ENCODE results near the gene HINT3. TPM values are rescaled to one million over a fixed set of nuclear protein-coding genes. Genes with fewer than 3 reads are reported as not detected.

Gene HINT3
- total and polyA plus RNA-seq, 2 of the 13 experiments (the other 11 are each of a cell fraction or from before 2014, with no cell fraction given) = 3.1 to 22.8 TPM

DNA sequence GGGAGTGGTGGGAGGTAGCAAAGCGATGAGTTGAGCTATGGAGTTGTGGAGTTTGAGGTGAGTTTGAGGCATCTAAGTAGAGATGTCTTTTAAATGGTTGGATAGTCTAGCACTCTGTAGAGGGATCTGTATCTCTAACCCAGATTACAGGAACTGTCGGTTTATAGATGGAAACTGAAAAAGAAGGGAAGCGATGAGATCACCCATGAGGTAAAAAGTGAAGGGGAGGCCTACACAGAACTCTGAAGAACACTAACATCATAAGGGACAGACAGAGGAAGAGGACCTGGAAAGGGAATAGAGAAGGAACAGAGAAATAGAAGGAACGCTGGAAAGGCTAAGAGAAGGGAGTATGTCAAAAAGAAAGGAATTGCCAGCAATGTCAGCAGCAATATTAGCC lies 2.5 kb downstream of the HINT3 start (continued):
- TF ChIP-seq, protein P1, sequence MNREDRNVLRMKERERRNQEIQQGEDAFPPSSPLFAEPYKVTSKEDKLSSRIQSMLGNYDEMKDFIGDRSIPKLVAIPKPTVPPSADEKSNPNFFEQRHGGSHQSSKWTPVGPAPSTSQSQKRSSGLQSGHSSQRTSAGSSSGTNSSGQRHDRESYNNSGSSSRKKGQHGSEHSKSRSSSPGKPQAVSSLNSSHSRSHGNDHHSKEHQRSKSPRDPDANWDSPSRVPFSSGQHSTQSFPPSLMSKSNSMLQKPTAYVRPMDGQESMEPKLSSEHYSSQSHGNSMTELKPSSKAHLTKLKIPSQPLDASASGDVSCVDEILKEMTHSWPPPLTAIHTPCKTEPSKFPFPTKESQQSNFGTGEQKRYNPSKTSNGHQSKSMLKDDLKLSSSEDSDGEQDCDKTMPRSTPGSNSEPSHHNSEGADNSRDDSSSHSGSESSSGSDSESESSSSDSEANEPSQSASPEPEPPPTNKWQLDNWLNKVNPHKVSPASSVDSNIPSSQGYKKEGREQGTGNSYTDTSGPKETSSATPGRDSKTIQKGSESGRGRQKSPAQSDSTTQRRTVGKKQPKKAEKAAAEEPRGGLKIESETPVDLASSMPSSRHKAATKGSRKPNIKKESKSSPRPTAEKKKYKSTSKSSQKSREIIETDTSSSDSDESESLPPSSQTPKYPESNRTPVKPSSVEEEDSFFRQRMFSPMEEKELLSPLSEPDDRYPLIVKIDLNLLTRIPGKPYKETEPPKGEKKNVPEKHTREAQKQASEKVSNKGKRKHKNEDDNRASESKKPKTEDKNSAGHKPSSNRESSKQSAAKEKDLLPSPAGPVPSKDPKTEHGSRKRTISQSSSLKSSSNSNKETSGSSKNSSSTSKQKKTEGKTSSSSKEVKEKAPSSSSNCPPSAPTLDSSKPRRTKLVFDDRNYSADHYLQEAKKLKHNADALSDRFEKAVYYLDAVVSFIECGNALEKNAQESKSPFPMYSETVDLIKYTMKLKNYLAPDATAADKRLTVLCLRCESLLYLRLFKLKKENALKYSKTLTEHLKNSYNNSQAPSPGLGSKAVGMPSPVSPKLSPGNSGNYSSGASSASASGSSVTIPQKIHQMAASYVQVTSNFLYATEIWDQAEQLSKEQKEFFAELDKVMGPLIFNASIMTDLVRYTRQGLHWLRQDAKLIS (CRISPR knock-in tag; IDR thresholded peaks at IDR 0.05) = no peak
- TF ChIP-seq CENPT (CRISPR knock-in tag; IDR thresholded peaks at IDR 0.05; ENCODE audit: low read depth) (no peak), STAT5B (CRISPR knock-in tag; IDR thresholded peaks at IDR 0.05) (no peak), HDAC1 (CRISPR knock-in tag; IDR thresholded peaks at IDR 0.05) (no peak), ZNF343 (CRISPR knock-in tag; IDR thresholded peaks at IDR 0.05) (no peak), IRF2 (CRISPR knock-in tag; IDR thresholded peaks at IDR 0.05) (no peak), TCF7L2 (IDR thresholded peaks at IDR 0.05; ENCODE audit: low read depth, low read length) (no peak)
- TF ChIP-seq, protein P2, sequence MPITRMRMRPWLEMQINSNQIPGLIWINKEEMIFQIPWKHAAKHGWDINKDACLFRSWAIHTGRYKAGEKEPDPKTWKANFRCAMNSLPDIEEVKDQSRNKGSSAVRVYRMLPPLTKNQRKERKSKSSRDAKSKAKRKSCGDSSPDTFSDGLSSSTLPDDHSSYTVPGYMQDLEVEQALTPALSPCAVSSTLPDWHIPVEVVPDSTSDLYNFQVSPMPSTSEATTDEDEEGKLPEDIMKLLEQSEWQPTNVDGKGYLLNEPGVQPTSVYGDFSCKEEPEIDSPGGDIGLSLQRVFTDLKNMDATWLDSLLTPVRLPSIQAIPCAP (CRISPR knock-in tag; IDR thresholded peaks at IDR 0.05; ENCODE audit: low read depth) = no peak
- TF ChIP-seq, protein P3, sequence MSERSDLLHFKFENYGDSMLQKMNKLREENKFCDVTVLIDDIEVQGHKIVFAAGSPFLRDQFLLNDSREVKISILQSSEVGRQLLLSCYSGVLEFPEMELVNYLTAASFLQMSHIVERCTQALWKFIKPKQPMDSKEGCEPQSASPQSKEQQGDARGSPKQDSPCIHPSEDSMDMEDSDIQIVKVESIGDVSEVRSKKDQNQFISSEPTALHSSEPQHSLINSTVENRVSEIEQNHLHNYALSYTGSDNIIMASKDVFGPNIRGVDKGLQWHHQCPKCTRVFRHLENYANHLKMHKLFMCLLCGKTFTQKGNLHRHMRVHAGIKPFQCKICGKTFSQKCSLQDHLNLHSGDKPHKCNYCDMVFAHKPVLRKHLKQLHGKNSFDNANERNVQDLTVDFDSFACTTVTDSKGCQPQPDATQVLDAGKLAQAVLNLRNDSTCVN (CRISPR knock-in tag; IDR thresholded peaks at IDR 0.05; ENCODE audit: borderline replicate concordance) = no peak
- TF ChIP-seq, protein P4, sequence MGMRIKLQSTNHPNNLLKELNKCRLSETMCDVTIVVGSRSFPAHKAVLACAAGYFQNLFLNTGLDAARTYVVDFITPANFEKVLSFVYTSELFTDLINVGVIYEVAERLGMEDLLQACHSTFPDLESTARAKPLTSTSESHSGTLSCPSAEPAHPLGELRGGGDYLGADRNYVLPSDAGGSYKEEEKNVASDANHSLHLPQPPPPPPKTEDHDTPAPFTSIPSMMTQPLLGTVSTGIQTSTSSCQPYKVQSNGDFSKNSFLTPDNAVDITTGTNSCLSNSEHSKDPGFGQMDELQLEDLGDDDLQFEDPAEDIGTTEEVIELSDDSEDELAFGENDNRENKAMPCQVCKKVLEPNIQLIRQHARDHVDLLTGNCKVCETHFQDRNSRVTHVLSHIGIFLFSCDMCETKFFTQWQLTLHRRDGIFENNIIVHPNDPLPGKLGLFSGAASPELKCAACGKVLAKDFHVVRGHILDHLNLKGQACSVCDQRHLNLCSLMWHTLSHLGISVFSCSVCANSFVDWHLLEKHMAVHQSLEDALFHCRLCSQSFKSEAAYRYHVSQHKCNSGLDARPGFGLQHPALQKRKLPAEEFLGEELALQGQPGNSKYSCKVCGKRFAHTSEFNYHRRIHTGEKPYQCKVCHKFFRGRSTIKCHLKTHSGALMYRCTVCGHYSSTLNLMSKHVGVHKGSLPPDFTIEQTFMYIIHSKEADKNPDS (CRISPR knock-in tag; IDR thresholded peaks at IDR 0.05) = no peak
- TF ChIP-seq, protein P5, sequence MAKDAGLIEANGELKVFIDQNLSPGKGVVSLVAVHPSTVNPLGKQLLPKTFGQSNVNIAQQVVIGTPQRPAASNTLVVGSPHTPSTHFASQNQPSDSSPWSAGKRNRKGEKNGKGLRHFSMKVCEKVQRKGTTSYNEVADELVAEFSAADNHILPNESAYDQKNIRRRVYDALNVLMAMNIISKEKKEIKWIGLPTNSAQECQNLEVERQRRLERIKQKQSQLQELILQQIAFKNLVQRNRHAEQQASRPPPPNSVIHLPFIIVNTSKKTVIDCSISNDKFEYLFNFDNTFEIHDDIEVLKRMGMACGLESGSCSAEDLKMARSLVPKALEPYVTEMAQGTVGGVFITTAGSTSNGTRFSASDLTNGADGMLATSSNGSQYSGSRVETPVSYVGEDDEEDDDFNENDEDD (CRISPR knock-in tag; IDR thresholded peaks at IDR 0.05; ENCODE audit: borderline replicate concordance) = no peak
